GM12872 (cell line): ENCODE results near the gene MCTP1.

ENCODE experiments used
- TF ChIP-seq, protein P1 (sequence below): IDR thresholded peaks from 3 replicates; pipeline ENCODE4 v1.5.1; 2011; ENCODE audit warnings: low read depth, mild to moderate bottlenecking, low read length, moderate library complexity; ENCODE audit not compliant: insufficient read depth

The MCTP1 gene

DNA sequence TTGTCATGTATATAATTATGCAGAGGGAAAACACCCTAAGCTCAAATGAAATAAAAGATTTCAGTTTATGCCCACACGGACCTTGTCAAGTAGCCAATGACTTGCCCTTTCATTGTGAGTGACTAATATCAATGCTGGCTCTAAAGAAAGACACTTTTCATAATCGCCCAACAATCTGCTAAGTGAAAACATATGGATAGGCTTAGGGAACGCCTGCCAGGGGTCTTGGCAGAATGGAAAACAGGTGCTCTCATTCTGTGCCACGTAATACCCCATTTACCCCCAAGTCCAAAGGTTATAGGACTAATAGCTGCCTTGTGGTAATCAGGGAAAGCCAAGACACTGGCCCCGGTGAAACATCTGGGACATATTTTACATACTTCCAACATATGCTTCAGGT is 508.7 kb downstream of the MCTP1 start:
- TF ChIP-seq, protein P1, sequence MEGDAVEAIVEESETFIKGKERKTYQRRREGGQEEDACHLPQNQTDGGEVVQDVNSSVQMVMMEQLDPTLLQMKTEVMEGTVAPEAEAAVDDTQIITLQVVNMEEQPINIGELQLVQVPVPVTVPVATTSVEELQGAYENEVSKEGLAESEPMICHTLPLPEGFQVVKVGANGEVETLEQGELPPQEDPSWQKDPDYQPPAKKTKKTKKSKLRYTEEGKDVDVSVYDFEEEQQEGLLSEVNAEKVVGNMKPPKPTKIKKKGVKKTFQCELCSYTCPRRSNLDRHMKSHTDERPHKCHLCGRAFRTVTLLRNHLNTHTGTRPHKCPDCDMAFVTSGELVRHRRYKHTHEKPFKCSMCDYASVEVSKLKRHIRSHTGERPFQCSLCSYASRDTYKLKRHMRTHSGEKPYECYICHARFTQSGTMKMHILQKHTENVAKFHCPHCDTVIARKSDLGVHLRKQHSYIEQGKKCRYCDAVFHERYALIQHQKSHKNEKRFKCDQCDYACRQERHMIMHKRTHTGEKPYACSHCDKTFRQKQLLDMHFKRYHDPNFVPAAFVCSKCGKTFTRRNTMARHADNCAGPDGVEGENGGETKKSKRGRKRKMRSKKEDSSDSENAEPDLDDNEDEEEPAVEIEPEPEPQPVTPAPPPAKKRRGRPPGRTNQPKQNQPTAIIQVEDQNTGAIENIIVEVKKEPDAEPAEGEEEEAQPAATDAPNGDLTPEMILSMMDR: no peak

GRCh38 chr5:94775088-94775487 is 509.8 kb downstream of the MCTP1 start:
- TF ChIP-seq, protein P1: no peak

GRCh38 chr5:94771742-94772141 is 513.2 kb downstream of the MCTP1 start:
- TF ChIP-seq, protein P1: 0 out of 3 replicates have a peak, but pooled peaks have one; percentile 2

GRCh38 chr5:94769996-94770395 is 514.9 kb downstream of the MCTP1 start:
- TF ChIP-seq, protein P1: no peak

DNA sequence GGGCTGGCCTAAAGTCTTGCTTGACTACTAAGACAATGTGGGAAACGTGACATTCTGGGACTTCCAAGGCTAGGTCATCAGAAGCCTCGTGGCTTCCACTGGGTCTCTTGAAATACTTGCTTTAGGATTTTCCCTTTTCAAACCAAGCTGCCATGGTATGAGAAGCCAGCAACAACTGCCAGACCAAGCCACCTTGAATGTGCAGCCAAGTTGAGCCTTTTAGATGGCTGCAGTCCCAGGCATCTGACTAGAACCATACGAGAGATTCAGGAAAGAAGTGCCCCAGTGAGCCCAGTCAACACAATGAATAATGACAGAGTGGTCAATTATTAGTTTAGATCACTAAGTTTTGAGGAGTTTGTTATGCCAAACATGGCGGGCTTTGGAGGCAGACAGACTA is 523.1 kb downstream of the MCTP1 start:
- TF ChIP-seq, protein P1: no peak

DNA sequence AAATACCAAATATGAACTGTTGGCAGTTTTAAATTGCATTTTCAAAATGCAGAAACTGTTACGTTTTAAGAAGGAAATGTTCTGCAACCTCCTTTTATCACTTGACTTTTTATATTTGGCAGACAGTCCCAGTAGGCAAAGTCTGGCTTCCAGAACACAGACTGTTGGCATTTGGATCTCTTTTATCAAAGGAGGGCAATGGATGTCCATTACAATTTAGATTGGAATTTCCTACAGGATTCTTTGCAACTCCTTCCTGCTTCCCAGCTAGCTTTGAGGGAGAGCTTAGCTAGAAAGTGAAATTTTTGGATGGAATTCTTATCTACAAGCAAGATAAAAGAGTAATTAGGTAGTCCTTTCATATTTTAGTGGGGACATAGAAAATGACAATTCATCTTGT is 523.8 kb downstream of the MCTP1 start:
- TF ChIP-seq, protein P1: no peak

GRCh38 chr5:94759961-94760360 is 524.9 kb downstream of the MCTP1 start:
- TF ChIP-seq, protein P1: no peak

GRCh38 chr5:94759022-94759421 is 525.9 kb downstream of the MCTP1 start:
- TF ChIP-seq, protein P1: no peak
